Loucy (cell line): Measurements from ENCODE around the gene MCCC2.
A peak's percentile ranks its signal among the peaks of the same experiment; 100 is the strongest.

Source experiments
- H2AFZ ChIP-seq: fragments of 200-600 bp; sonication (generic); 2 replicates; pipeline ENCODE4 v1.6.0; 2016; ENCODE audit warnings: antibody characterized with exemption, mild to moderate bottlenecking, low read length, moderate library complexity
- H3F3A ChIP-seq: fragments of 200-600 bp; 2 replicates; pipeline ENCODE4 v1.6.0; 2016; ENCODE audit warnings: antibody characterized with exemption, low read depth, mild to moderate bottlenecking
- H3K27me3 ChIP-seq: fragments of 200-600 bp; sonication (generic); 2 replicates; pipeline ENCODE4 v1.6.1; 2014; ENCODE audit warnings: low read length, mild to moderate bottlenecking; ENCODE audit not compliant: insufficient read depth, poor library complexity, severe bottlenecking
- H3K36me3 ChIP-seq: fragments of 200-600 bp; sonication (generic); 2 replicates; pipeline ENCODE4 v1.6.1; 2016; ENCODE audit warnings: low read length; ENCODE audit not compliant: insufficient read depth
- H3K4me1 ChIP-seq: fragments of 200-600 bp; sonication (generic); 2 replicates; pipeline ENCODE4 v1.5.1; 2014; ENCODE audit warnings: low read length, mild to moderate bottlenecking; ENCODE audit not compliant: insufficient read depth, poor library complexity, severe bottlenecking
- H3K4me2 ChIP-seq: fragments of 200-600 bp; sonication (generic); 2 replicates; pipeline ENCODE4 v1.6.0; 2014; ENCODE audit warnings: antibody characterized with exemption, low read length, low read depth, mild to moderate bottlenecking; ENCODE audit not compliant: poor library complexity, severe bottlenecking
- H3K4me3 ChIP-seq: fragments of 200-600 bp; sonication (generic); 2 replicates; pipeline ENCODE4 v1.5.1; 2014; ENCODE audit warnings: low read length, mild to moderate bottlenecking, mixed read lengths; ENCODE audit not compliant: poor library complexity, severe bottlenecking
- H3K79me2 ChIP-seq: fragments of 200-600 bp; sonication (generic); 2 replicates; pipeline ENCODE4 v1.6.1; 2014; ENCODE audit warnings: low read length; ENCODE audit not compliant: insufficient read depth
- H3K9ac ChIP-seq: fragments of 200-600 bp; sonication (generic); 2 replicates; pipeline ENCODE4 v1.6.0; 2014; ENCODE audit warnings: mild to moderate bottlenecking, low read depth, low read length, moderate library complexity; ENCODE audit not compliant: poor library complexity, severe bottlenecking
- H3K9me2 ChIP-seq: fragments of 200-600 bp; sonication (generic); replicated peaks from 2 replicates; pipeline ENCODE4 v1.6.1; 2016; ENCODE audit warnings: low read depth, low read length, mixed read lengths
- H3K9me3 ChIP-seq: fragments of 200-600 bp; sonication (generic); 2 replicates; pipeline ENCODE4 v1.6.1; 2014; ENCODE audit warnings: mild to moderate bottlenecking, antibody characterized with exemption, low read length, low read depth; ENCODE audit not compliant: insufficient read depth
- H4K20me1 ChIP-seq: fragments of 200-600 bp; sonication (generic); 2 replicates; pipeline ENCODE4 v1.6.0; 2014; ENCODE audit warnings: antibody characterized with exemption, low read length, mild to moderate bottlenecking; ENCODE audit not compliant: insufficient read depth, poor library complexity, severe bottlenecking
- EZH2phosphoT487 ChIP-seq: fragments of 200-600 bp; IDR thresholded peaks from 2 replicates; pipeline ENCODE4 v1.6.1; 2018; ENCODE audit warnings: antibody characterized with exemption, mild to moderate bottlenecking, moderate library complexity, borderline replicate concordance
- TF ChIP-seq, protein P1 (sequence below): fragments of 200-600 bp; sonication (generic); conservative IDR thresholded peaks from 2 replicates; pipeline ENCODE4 v1.5.1; 2014; ENCODE audit warnings: mild to moderate bottlenecking, antibody characterized with exemption, low read length

The MCCC2 gene

DNA sequence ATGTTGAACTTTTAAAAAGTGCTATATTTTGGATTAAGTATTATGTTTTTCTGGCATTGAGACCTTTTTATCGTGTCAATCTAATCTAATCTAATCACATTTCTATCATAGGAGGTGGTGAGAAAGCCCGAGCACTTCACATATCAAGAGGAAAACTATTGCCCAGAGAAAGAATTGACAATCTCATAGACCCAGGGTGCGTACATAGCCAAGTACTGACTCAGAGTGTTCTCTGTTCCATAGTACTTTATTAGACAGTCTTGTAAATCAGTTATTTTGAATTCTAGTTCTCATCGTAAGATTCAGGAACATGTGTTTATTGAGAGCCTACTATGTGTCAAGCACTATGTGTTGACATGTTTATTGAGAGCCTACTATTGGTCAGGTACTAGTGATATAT, 9.0 kb downstream of the MCCC2 start:
- Histone ChIP-seq H3K79me2 (peaks cover 31% of the 10 kb centered on the region), H3K9me2 (no peaks in the 10 kb centered on the region)
- TF ChIP-seq, protein P1, sequence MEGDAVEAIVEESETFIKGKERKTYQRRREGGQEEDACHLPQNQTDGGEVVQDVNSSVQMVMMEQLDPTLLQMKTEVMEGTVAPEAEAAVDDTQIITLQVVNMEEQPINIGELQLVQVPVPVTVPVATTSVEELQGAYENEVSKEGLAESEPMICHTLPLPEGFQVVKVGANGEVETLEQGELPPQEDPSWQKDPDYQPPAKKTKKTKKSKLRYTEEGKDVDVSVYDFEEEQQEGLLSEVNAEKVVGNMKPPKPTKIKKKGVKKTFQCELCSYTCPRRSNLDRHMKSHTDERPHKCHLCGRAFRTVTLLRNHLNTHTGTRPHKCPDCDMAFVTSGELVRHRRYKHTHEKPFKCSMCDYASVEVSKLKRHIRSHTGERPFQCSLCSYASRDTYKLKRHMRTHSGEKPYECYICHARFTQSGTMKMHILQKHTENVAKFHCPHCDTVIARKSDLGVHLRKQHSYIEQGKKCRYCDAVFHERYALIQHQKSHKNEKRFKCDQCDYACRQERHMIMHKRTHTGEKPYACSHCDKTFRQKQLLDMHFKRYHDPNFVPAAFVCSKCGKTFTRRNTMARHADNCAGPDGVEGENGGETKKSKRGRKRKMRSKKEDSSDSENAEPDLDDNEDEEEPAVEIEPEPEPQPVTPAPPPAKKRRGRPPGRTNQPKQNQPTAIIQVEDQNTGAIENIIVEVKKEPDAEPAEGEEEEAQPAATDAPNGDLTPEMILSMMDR, result no peak
- TF ChIP-seq EZH2phosphoT487, result no peak

DNA sequence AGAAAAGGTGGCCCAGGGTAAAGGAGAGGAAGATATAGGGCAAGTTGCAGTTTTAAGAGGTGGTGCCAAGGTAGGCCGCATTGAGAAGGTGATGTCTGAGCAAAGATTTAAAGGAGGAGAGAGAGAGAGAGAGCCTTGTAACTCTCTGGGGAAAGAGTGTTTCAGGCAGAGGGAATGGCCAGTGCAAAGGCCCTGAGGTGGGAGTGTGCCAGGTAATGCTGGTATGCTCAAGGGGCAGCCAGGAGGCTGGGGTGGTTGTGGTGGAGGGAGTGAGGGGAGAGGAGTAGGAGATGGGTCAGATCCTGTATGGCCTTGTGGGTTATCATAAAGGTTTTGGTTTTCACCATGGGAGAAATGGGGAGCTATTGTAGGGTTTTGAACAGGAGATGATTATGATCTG, 9.9 kb downstream of the MCCC2 start:
- H3F3A ChIP-seq, result peaks cover 25% of the 10 kb centered on the region
- no peaks in the 10 kb centered on the region for H3K9me2 ChIP-seq
- peaks cover 24% of the 10 kb centered on the region for H3K79me2 ChIP-seq
- H3K9ac ChIP-seq, result no peak overlapping the region
- no peaks in the 10 kb centered on the region for H3K9me3 ChIP-seq
- H2AFZ ChIP-seq, result no peak overlapping the region
- H3K4me3 ChIP-seq, result no peak overlapping the region
- H3K4me2 ChIP-seq, result no peak overlapping the region
- H3K4me1 ChIP-seq, result peaks cover 25% of the 10 kb centered on the region
- H4K20me1 ChIP-seq, result no peaks in the 10 kb centered on the region
- peaks cover 32% of the 10 kb centered on the region; the same call in 1 of the 2 replicates for H3K36me3 ChIP-seq
- TF ChIP-seq, protein P1, result no peak
- no peak for TF ChIP-seq EZH2phosphoT487
- no peaks in the 10 kb centered on the region for H3K27me3 ChIP-seq

More for the DNA sequence above, 9.0 kb downstream of the MCCC2 start:
- Histone ChIP-seq H2AFZ (no peak overlapping the region), H3K27me3 (no peaks in the 10 kb centered on the region), H3F3A (peaks cover 19% of the 10 kb centered on the region), H4K20me1 (no peaks in the 10 kb centered on the region), H3K4me1 (peaks cover 19% of the 10 kb centered on the region), H3K4me3 (no peak overlapping the region), H3K9ac (no peak overlapping the region), H3K4me2 (no peak overlapping the region), H3K9me3 (no peaks in the 10 kb centered on the region), H3K36me3 (peaks cover 32% of the 10 kb centered on the region; the same call in 1 of the 2 replicates)

DNA sequence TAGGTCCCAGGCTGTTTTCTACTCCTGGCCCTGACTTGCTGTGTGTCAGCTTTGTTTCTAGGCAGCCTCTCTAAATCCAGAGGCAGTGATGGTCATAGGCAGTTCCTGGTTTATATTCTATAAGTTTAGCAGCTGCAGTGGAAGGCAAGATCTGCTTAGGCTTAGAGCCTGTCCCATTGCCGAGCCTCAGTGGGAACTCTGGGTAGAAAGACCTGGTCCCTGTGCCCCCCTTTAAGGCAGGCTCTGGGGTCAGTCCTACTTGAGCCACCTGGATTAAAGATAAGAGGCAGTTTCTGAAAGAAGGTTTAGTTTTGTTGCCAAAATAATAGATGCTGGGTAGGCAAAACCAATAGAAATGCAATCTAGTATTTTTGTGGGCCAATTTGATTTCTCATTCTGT, 13.6 kb downstream of the MCCC2 start:
- H3K4me1 ChIP-seq, result peaks cover 44% of the 10 kb centered on the region
- peak overlapping the region; percentile 70 for H3K4me3 ChIP-seq
- H3K27me3 ChIP-seq, result no peaks in the 10 kb centered on the region
- no peaks in the 10 kb centered on the region for H3K9me3 ChIP-seq
- H3K79me2 ChIP-seq, result peaks cover 18% of the 10 kb centered on the region; the same call in 1 of the 2 replicates
- H3K36me3 ChIP-seq, result peaks cover 50% of the 10 kb centered on the region
- peak overlapping the region; percentile 4; the same call in 1 of the 2 replicates for H2AFZ ChIP-seq
- H3F3A ChIP-seq, result peaks cover 30% of the 10 kb centered on the region
- no peaks in the 10 kb centered on the region for H3K9me2 ChIP-seq
- peak overlapping the region; percentile 78 for H3K9ac ChIP-seq
- H3K4me2 ChIP-seq, result peak overlapping the region; percentile 77
- no peaks in the 10 kb centered on the region for H4K20me1 ChIP-seq
- no peak for TF ChIP-seq EZH2phosphoT487
- TF ChIP-seq, protein P1, result no peak
